Hematopoietic multipotent progenitor cell treated with erythropoietin and hydrocortisone succinate and interleukin-3 and kit ligand, for 4 days (in vitro differentiated cells): ENCODE measurements around the gene MINDY4.
A peak's percentile ranks its signal among the peaks of the same experiment; 100 is the strongest.
"Not testable (repeated sequence)": the region's sequence is repeated elsewhere in the genome, so short reads cannot be mapped to it uniquely, and the experiment has no call there.

ENCODE experiments used
- DNase-seq: peaks from one replicate; pipeline ENCODE4 v3.0.0-alpha.2; 2015

Gene MINDY4

GRCh38 chr7:30805081-30805691 is 34.0 kb downstream of the MINDY4 start:
- no peak for DNase-seq

- DNase-seq, result no peak
Measured at GRCh38 chr7:30805931-30806330, 34.7 kb downstream of the MINDY4 start.

- DNase-seq, result peak; percentile 44
Measured at GRCh38 chr7:30807477-30807876, 36.3 kb downstream of the MINDY4 start.

GRCh38 chr7:30807941-30808340 is 36.7 kb downstream of the MINDY4 start:
- DNase-seq, result not testable (repeated sequence)

GRCh38 chr7:30810986-30811385 is 39.8 kb downstream of the MINDY4 start:
- DNase-seq, result no peak

- no peak for DNase-seq
Measured at GRCh38 chr7:30812676-30813075, 41.5 kb downstream of the MINDY4 start.

GRCh38 chr7:30813466-30813865 is 42.2 kb downstream of the MINDY4 start:
- DNase-seq, result no peak

GRCh38 chr7:30814700-30815387 is 43.6 kb downstream of the MINDY4 start:
- no peak for DNase-seq

- DNase-seq, result no peak
Measured at GRCh38 chr7:30815388-30815854, 44.2 kb downstream of the MINDY4 start.

GRCh38 chr7:30815951-30816644 is 44.9 kb downstream of the MINDY4 start:
- no peak for DNase-seq

GRCh38 chr7:30816645-30817370 is 45.6 kb downstream of the MINDY4 start:
- no peak for DNase-seq

- no peak for DNase-seq
Measured at GRCh38 chr7:30817371-30817767, 46.2 kb downstream of the MINDY4 start.

- DNase-seq, result no peak
Measured at GRCh38 chr7:30824821-30825720, 53.9 kb downstream of the MINDY4 start.

- DNase-seq, result no peak
Measured at GRCh38 chr7:30826181-30826580, 55.0 kb downstream of the MINDY4 start.

- no peak for DNase-seq
Measured at GRCh38 chr7:30828591-30828990, 57.4 kb downstream of the MINDY4 start.

GRCh38 chr7:30829471-30829870 is 58.3 kb downstream of the MINDY4 start:
- DNase-seq, result no peak

GRCh38 chr7:30831227-30831626 is 60.0 kb downstream of the MINDY4 start:
- DNase-seq, result no peak

- no peak for DNase-seq
Measured at GRCh38 chr7:30831936-30832335, 60.7 kb downstream of the MINDY4 start.

GRCh38 chr7:30834017-30834674 is 62.9 kb downstream of the MINDY4 start:
- DNase-seq, result not testable (repeated sequence)

- DNase-seq, result no peak
Measured at GRCh38 chr7:30835396-30835915, 64.2 kb downstream of the MINDY4 start.

- DNase-seq, result no peak
Measured at GRCh38 chr7:30836991-30837390, 65.8 kb downstream of the MINDY4 start.
